ENCODE measurements around the gene GALNS.

The GALNS gene

GRCh38 chr16:88784856-88785105 is 72.0 kb downstream of the GALNS start:
- TF ChIP-seq CSDC2 (CRISPR knock-in tag; IDR thresholded peaks at IDR 0.05) (no peak), POU6F1 (CRISPR knock-in tag; IDR thresholded peaks at IDR 0.05; ENCODE audit: borderline replicate concordance, low read depth) (no peak), ZFP30 (CRISPR knock-in tag; IDR thresholded peaks at IDR 0.05) (no peak), ZNF70 (CRISPR knock-in tag; IDR thresholded peaks at IDR 0.05) (no peak), ARNTL (CRISPR knock-in tag; IDR thresholded peaks at IDR 0.05; ENCODE audit: borderline replicate concordance, low read depth) (no peak), CREB5 (CRISPR knock-in tag; IDR thresholded peaks at IDR 0.05; ENCODE audit: low read depth) (no peak), GLIS3 (CRISPR knock-in tag; IDR thresholded peaks at IDR 0.05) (no peak), PPARA (CRISPR knock-in tag; IDR thresholded peaks at IDR 0.05; ENCODE audit: borderline replicate concordance) (no peak), BACH2 (CRISPR knock-in tag; IDR thresholded peaks at IDR 0.05; ENCODE audit: borderline replicate concordance) (no peak), ISL1 (CRISPR knock-in tag; IDR thresholded peaks at IDR 0.05) (no peak), SNAI2 (CRISPR knock-in tag; IDR thresholded peaks at IDR 0.05) (no peak), TSHZ2 (CRISPR knock-in tag; IDR thresholded peaks at IDR 0.05) (no peak), ZNF8 (CRISPR knock-in tag; IDR thresholded peaks at IDR 0.05) (no peak), ZC3H10 (CRISPR knock-in tag; IDR thresholded peaks at IDR 0.05) (no peak), TCF4 (CRISPR knock-in tag; IDR thresholded peaks at IDR 0.05; ENCODE audit: borderline replicate concordance) (no peak)
- TF ChIP-seq, protein P1, sequence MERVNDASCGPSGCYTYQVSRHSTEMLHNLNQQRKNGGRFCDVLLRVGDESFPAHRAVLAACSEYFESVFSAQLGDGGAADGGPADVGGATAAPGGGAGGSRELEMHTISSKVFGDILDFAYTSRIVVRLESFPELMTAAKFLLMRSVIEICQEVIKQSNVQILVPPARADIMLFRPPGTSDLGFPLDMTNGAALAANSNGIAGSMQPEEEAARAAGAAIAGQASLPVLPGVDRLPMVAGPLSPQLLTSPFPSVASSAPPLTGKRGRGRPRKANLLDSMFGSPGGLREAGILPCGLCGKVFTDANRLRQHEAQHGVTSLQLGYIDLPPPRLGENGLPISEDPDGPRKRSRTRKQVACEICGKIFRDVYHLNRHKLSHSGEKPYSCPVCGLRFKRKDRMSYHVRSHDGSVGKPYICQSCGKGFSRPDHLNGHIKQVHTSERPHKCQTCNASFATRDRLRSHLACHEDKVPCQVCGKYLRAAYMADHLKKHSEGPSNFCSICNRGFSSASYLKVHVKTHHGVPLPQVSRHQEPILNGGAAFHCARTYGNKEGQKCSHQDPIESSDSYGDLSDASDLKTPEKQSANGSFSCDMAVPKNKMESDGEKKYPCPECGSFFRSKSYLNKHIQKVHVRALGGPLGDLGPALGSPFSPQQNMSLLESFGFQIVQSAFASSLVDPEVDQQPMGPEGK (CRISPR knock-in tag; IDR thresholded peaks at IDR 0.05; ENCODE audit: borderline replicate concordance): no peak
- ATAC-seq: peak; percentile 11

DNA sequence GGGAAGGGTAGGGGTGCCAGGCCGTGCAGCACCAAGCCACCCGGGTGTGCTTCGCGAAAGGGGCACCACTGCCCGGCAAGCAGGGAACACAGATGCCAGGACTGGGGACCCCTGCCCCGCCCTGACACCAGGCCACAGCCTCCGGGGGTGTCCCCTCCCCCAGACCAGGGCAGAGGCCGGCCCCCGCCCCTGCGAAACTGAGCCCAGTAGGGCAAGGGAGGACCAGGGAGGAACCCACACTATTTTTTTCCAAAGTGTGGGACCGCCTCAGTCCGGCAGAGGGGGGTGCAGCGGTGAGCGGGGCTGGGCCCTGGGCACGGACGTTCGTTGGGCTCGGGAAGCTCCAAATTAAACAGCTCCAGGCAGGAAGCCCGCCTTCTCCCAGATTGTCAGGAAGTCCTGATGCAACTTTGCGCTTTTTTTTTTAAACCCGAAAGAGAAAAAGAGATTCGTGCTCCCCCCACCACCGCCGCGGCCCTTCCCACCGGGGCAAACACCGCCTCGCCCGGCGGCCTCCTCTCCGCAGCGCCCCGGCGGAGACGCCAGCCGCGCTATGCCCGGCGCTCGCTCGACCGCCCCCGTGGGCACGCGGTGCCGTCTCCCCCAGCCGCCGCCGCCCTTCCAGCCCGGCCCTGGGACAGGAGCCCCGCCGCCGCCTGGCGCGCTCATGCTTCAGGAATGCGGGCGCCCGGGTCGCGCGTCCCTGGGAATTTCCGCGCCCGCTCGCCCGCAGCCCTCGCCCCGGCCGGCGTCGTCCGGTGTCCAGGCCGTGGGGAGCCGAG is 72.5 kb downstream of the GALNS start:
- no peak for TF ChIP-seq ZNF8 (CRISPR knock-in tag; IDR thresholded peaks at IDR 0.05)
- ATAC-seq: peak; percentile 64

DNA sequence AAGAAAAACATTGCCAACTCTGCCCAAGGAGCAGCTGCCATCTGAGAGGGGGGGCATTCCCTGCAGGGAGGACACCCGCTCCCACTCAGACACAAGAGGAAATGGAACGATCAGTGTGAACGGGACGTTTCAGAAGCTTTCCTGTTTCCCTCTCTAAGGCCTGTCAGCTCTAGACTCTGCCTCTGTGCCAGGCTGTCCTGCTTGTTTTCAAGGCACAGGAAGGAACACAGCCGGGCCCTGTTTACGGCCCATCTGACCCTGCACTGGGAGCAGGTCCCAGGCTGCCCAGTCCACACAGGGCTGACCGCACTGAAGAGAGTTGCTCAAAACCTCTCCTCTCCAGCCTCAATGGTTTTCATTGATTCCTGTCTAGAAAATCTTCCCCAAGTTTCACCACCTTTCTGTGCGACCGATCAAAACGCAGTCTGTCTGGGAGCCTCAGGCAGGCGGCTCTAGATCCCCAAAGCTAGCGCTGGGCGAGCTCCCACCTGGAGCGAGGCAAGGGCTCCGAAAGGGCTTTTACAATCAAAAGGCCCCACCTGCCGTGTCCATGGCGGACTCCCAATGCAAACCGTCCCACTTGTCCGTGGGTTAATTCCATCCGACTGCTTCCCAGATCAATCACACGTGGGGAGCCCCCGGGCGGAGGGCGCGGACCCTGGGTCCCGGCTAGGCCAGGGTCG is 73.2 kb downstream of the GALNS start:
- peak; percentile 45 for ATAC-seq
- TF ChIP-seq ISL1 (CRISPR knock-in tag; IDR thresholded peaks at IDR 0.05): no peak
- no peak for TF ChIP-seq ZNF8 (CRISPR knock-in tag; IDR thresholded peaks at IDR 0.05)
- no peak for TF ChIP-seq RARB (CRISPR knock-in tag; IDR thresholded peaks at IDR 0.05)
- no peak for TF ChIP-seq GLIS3 (CRISPR knock-in tag; IDR thresholded peaks at IDR 0.05)
- no peak for TF ChIP-seq TSHZ2 (CRISPR knock-in tag; IDR thresholded peaks at IDR 0.05)
- no peak for TF ChIP-seq ZNF70 (CRISPR knock-in tag; IDR thresholded peaks at IDR 0.05)
- TF ChIP-seq, protein P2, sequence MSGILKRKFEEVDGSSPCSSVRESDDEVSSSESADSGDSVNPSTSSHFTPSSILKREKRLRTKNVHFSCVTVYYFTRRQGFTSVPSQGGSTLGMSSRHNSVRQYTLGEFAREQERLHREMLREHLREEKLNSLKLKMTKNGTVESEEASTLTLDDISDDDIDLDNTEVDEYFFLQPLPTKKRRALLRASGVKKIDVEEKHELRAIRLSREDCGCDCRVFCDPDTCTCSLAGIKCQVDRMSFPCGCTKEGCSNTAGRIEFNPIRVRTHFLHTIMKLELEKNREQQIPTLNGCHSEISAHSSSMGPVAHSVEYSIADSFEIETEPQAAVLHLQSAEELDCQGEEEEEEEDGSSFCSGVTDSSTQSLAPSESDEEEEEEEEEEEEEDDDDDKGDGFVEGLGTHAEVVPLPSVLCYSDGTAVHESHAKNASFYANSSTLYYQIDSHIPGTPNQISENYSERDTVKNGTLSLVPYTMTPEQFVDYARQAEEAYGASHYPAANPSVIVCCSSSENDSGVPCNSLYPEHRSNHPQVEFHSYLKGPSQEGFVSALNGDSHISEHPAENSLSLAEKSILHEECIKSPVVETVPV (CRISPR knock-in tag; IDR thresholded peaks at IDR 0.05): no peak
- TF ChIP-seq CSDC2 (CRISPR knock-in tag; IDR thresholded peaks at IDR 0.05): no peak
- TF ChIP-seq ZNF565 (CRISPR knock-in tag; conservative IDR thresholded peaks at IDR 0.05; ENCODE audit: low read depth): no peak
- no peak for TF ChIP-seq TCF4 (CRISPR knock-in tag; IDR thresholded peaks at IDR 0.05; ENCODE audit: borderline replicate concordance)
- TF ChIP-seq PPARA (CRISPR knock-in tag; IDR thresholded peaks at IDR 0.05; ENCODE audit: borderline replicate concordance): no peak
- TF ChIP-seq ZC3H10 (CRISPR knock-in tag; IDR thresholded peaks at IDR 0.05): no peak
- TF ChIP-seq CREB5 (CRISPR knock-in tag; IDR thresholded peaks at IDR 0.05; ENCODE audit: low read depth): no peak
- no peak for TF ChIP-seq ARNTL (CRISPR knock-in tag; IDR thresholded peaks at IDR 0.05; ENCODE audit: borderline replicate concordance, low read depth)
- no peak for TF ChIP-seq TOX (CRISPR knock-in tag; IDR thresholded peaks at IDR 0.05; ENCODE audit: borderline replicate concordance)

Data from SK-N-SH treated with all-trans-retinoic acid at 6 μM for 48 hours (cell line).